Neural progenitor cell (in vitro differentiated cells): Measurements from ENCODE around the gene TRAF3. TPM values are rescaled to one million over a fixed set of nuclear protein-coding genes. Genes with fewer than 3 reads are reported as not detected.

Experiments used
- DNase-seq: peaks from one replicate; pipeline ENCODE4 v3.0.0-alpha.2; 2016; ENCODE audit warnings: low spot score
- H2AFZ ChIP-seq: fragments of 200-600 bp; sonication (generic); replicated peaks from 2 replicates; pipeline ENCODE4 v1.6.1; 2016; ENCODE audit warnings: antibody characterized with exemption
- H3F3A ChIP-seq: fragments of 200-600 bp; sonication (generic); 2 replicates; pipeline ENCODE4 v1.6.1; 2016; ENCODE audit warnings: antibody characterized with exemption, low read depth
- H3K27ac ChIP-seq: fragments of 200-600 bp; sonication (generic); 2 replicates; pipeline ENCODE4 v1.5.1; 2016; ENCODE audit warnings: mild to moderate bottlenecking
- H3K27me3 ChIP-seq: fragments of 200-600 bp; sonication (generic); 2 replicates; pipeline ENCODE4 v1.6.1; 2016; ENCODE audit warnings: mild to moderate bottlenecking, moderate library complexity
- H3K36me3 ChIP-seq: fragments of 200-600 bp; sonication (generic); 2 replicates; pipeline ENCODE4 v1.5.1; 2016
- H3K4me1 ChIP-seq: fragments of 200-600 bp; sonication (generic); 2 replicates; pipeline ENCODE4 v1.6.1; 2016; ENCODE audit warnings: mixed run types
- H3K4me2 ChIP-seq: fragments of 200-600 bp; sonication (generic); 2 replicates; pipeline ENCODE4 v1.6.1; 2016
- H3K4me3 ChIP-seq: fragments of 200-600 bp; sonication (generic); 2 replicates; pipeline ENCODE4 v1.5.1; 2016
- H3K79me2 ChIP-seq: fragments of 200-600 bp; sonication (generic); 2 replicates; pipeline ENCODE4 v1.6.1; 2016; ENCODE audit warnings: low read depth
- H3K9ac ChIP-seq: fragments of 200-600 bp; sonication (generic); 2 replicates; pipeline ENCODE4 v1.6.1; 2016
- H3K9me3 ChIP-seq: fragments of 200-600 bp; sonication (generic); 2 replicates; pipeline ENCODE4 v1.5.1; 2016; ENCODE audit warnings: low read depth
- H4K20me1 ChIP-seq: fragments of 200-600 bp; sonication (generic); 2 replicates; pipeline ENCODE4 v1.6.1; 2016; ENCODE audit warnings: low read depth
- H3K27ac Mint-ChIP-seq: 3 replicates; pipeline ENCODE4 v1.8.0; 2021; ENCODE audit warnings: mixed read lengths
- H3K27me3 Mint-ChIP-seq: 2 replicates; pipeline ENCODE4 v1.8.0; 2022; ENCODE audit warnings: low read depth, mild to moderate bottlenecking, inconsistent platforms, moderate library complexity, mixed read lengths; ENCODE audit not compliant: insufficient read depth
- H3K36me3 Mint-ChIP-seq: 3 replicates; pipeline ENCODE4 v1.8.0; 2021; ENCODE audit warnings: mixed read lengths
- H3K4me1 Mint-ChIP-seq: 3 replicates; pipeline ENCODE4 v1.8.0; 2021; ENCODE audit warnings: mixed read lengths
- H3K4me3 Mint-ChIP-seq: 3 replicates; pipeline ENCODE4 v1.8.0; 2021; ENCODE audit warnings: mild to moderate bottlenecking, moderate library complexity, mixed read lengths
- H3K9me3 Mint-ChIP-seq: 3 replicates; pipeline ENCODE4 v1.8.0; 2020; ENCODE audit warnings: mixed read lengths
- EZH2 ChIP-seq: fragments of 200-600 bp; sonication (generic); IDR thresholded peaks from 2 replicates; pipeline ENCODE4 v1.6.1; 2017; ENCODE audit warnings: antibody characterized with exemption, mild to moderate bottlenecking, moderate library complexity
- EZH2phosphoT487 ChIP-seq: fragments of 200-600 bp; sonication (generic); IDR thresholded peaks from 2 replicates; pipeline ENCODE4 v1.6.1; 2017; ENCODE audit warnings: antibody characterized with exemption
- total RNA-seq: library from RNA; depleted of rRNA; stranded (reverse); fragments of >200 nt; gene quantifications from 2 replicates; pipeline ENCODE4 v1.2.3, GENCODE V29; 2015; ENCODE audit warnings: low replicate concordance
- TF ChIP-seq, protein P1 (sequence below): fragments of 200-600 bp; sonication (generic); IDR thresholded peaks from 2 replicates; pipeline ENCODE4 v1.5.1; 2017; ENCODE audit warnings: antibody characterized with exemption, mild to moderate bottlenecking

Gene TRAF3
- total RNA-seq, 1 donor from 2014 or later = 18.1 TPM

DNA sequence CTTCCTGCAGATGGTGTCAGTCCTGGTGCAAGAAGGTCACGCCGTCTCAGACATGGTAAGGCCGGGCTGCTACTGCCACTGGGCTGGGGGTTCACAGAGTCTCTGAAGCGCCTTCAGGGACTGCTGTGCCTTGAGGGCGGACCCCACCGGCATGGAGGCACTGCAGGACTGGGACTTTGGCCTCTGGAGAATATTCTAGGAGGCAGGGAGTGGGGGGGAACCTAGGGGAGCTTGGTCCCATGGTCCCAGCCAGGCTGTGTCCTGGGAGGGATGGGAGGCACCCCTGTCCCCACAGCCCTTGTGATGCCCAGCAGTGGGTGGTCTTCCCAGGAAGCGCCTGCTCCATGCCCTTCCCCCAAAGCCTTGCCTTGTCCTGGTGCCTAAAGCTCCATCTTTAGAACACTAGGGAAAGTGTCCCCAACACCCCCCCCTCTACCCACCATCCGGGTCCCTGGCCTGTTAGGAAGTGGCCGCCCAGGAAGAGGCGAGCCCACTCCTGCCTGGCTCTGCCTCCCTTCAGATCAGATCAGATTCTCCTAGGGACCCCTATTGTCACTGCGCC is 146.8 kb downstream of the TRAF3 start:
- Histone ChIP-seq H3K4me2 (peak overlapping the region; percentile 76), H3K27me3 (peaks cover 88% of the 10 kb centered on the region)

DNA sequence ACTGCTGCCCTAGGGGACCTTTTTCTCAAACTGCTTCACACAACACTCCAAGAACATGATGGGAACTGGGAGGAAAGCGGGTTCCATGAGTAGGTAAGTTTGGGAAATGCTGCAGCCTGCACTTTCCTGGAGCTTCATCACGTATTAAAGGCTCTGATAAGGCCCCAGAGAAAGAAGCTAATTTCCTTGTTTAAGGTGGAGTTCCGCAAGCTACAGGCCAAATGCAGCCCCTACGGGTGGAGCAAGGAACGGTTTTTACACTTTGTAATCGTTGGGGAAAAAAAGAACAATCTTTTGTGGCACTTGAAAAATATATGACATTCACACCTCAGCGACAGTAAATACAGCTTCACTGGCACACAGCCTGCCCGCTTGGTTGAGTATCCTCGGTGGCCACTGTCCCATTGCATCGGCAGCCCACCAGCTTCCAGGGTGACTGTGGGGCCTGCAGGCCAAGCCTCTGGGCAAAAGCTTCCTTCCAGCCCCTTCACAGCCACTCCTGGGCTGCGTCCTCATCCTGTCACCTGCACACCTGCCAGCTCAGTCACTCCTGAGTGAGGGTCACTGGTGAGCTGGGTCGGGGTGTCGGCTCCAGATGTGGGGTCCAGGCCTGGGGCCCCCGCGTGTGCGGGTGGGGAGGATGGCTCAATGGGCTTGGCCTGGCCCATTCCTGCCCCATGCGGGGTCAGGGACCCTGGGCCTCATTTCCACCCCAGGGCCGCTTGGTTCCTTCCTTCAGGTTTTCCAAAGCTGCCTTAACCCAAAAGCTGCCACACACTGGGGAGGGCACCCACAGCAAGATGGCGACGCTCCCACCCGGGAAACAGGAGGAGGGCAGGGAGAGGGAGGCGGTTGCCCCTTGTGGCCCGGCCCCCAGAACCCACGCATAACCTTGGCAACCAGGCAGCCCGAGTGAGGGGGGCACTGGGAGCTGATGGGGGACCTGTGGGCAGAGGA is 147.7 kb downstream of the TRAF3 start:
- no peak overlapping the region for H3K27ac Mint-ChIP-seq
- no peaks in the 10 kb centered on the region for H3K36me3 ChIP-seq
- TF ChIP-seq, protein P1, sequence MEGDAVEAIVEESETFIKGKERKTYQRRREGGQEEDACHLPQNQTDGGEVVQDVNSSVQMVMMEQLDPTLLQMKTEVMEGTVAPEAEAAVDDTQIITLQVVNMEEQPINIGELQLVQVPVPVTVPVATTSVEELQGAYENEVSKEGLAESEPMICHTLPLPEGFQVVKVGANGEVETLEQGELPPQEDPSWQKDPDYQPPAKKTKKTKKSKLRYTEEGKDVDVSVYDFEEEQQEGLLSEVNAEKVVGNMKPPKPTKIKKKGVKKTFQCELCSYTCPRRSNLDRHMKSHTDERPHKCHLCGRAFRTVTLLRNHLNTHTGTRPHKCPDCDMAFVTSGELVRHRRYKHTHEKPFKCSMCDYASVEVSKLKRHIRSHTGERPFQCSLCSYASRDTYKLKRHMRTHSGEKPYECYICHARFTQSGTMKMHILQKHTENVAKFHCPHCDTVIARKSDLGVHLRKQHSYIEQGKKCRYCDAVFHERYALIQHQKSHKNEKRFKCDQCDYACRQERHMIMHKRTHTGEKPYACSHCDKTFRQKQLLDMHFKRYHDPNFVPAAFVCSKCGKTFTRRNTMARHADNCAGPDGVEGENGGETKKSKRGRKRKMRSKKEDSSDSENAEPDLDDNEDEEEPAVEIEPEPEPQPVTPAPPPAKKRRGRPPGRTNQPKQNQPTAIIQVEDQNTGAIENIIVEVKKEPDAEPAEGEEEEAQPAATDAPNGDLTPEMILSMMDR = peak; percentile 24
- TF ChIP-seq EZH2phosphoT487 = no peak
- no peak overlapping the region for H3K9ac ChIP-seq
- H3K4me3 Mint-ChIP-seq = no peak overlapping the region
- H3F3A ChIP-seq = peaks cover 23% of the 10 kb centered on the region
- no peaks in the 10 kb centered on the region for H3K9me3 Mint-ChIP-seq
- no peaks in the 10 kb centered on the region for H3K36me3 Mint-ChIP-seq
- no peak overlapping the region for H3K4me3 ChIP-seq
- peaks cover 16% of the 10 kb centered on the region for H4K20me1 ChIP-seq
- no peaks in the 10 kb centered on the region for H3K9me3 ChIP-seq
- H3K27me3 Mint-ChIP-seq = peaks cover 19% of the 10 kb centered on the region
- no peak for DNase-seq
- H3K27me3 ChIP-seq = peaks cover 97% of the 10 kb centered on the region
- no peak overlapping the region for H2AFZ ChIP-seq
- H3K79me2 ChIP-seq = no peaks in the 10 kb centered on the region
- H3K4me1 Mint-ChIP-seq = peaks cover 9% of the 10 kb centered on the region
- H3K4me1 ChIP-seq = peaks cover 38% of the 10 kb centered on the region
- no peak overlapping the region for H3K27ac ChIP-seq
- no peak overlapping the region for H3K4me2 ChIP-seq

More for the DNA sequence above, 146.8 kb downstream of the TRAF3 start:
- Histone ChIP-seq H4K20me1 (peaks cover 7% of the 10 kb centered on the region), H3K79me2 (no peaks in the 10 kb centered on the region), H3K9me3 (no peaks in the 10 kb centered on the region), H3K9ac (no peak overlapping the region), H3K36me3 (no peaks in the 10 kb centered on the region), H3K4me1 (peaks cover 30% of the 10 kb centered on the region), H3K27ac (no peak overlapping the region), H3F3A (peaks cover 19% of the 10 kb centered on the region), H2AFZ (peak overlapping the region; percentile 22), H3K4me3 (peak overlapping the region; percentile 40)
- Mint-ChIP-seq H3K4me1 (peaks cover 9% of the 10 kb centered on the region), H3K27me3 (peaks cover 19% of the 10 kb centered on the region), H3K36me3 (no peaks in the 10 kb centered on the region), H3K9me3 (no peaks in the 10 kb centered on the region), H3K4me3 (no peak overlapping the region), H3K27ac (no peak overlapping the region)
- DNase-seq = no peak
- peak; percentile 1 for TF ChIP-seq EZH2
- TF ChIP-seq, protein P1 = no peak

DNA sequence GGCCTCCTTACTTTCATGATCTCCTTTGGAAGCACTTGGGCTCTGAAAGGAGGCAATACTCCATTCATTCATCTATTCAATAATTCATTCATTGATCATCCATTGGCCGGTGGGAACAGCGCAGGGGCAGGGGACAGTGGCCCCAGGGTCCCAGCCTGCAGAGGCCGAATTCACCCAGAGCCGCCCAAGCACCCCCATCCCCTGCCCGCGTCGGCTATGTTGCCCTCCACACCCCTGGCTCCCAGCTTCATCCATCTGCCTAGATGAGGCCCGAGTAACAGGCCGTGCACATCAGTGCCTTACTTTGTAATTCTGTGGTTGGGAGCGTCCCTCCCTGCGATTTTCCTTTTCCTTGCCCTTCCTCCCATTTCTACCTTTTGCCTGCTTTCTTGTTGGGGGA is 148.4 kb downstream of the TRAF3 start:
- H3K27ac Mint-ChIP-seq = no peak overlapping the region
- Histone ChIP-seq H3K4me2 (peak overlapping the region; percentile 9), H3K27me3 (peaks cover 100% of the 10 kb centered on the region), H3K4me1 (peaks cover 38% of the 10 kb centered on the region), H3K9ac (no peak overlapping the region), H3K36me3 (no peaks in the 10 kb centered on the region), H3K79me2 (no peaks in the 10 kb centered on the region), H3K27ac (no peak overlapping the region), H3K4me3 (no peak overlapping the region), H3K9me3 (no peaks in the 10 kb centered on the region), H2AFZ (no peak overlapping the region), H4K20me1 (peaks cover 22% of the 10 kb centered on the region), H3F3A (peaks cover 25% of the 10 kb centered on the region)
- peaks cover 21% of the 10 kb centered on the region for H3K27me3 Mint-ChIP-seq
- no peak for DNase-seq
- H3K4me1 Mint-ChIP-seq = peaks cover 9% of the 10 kb centered on the region
- H3K9me3 Mint-ChIP-seq = no peaks in the 10 kb centered on the region
- no peaks in the 10 kb centered on the region for H3K36me3 Mint-ChIP-seq
- H3K4me3 Mint-ChIP-seq = no peak overlapping the region
- TF ChIP-seq, protein P1 = no peak
- no peak for TF ChIP-seq EZH2
- TF ChIP-seq EZH2phosphoT487 = no peak
